IgD-negative memory B cell (primary cell): ENCODE measurements around the gene PACSIN2. TPM values are rescaled to one million over a fixed set of nuclear protein-coding genes. Genes with fewer than 3 reads are reported as not detected.

Experiments
- H3K27ac Mint-ChIP-seq, 3 donors: one replicate each; pipeline ENCODE4 v1.8.0; 2020 to 2022; ENCODE audit warnings: mild to moderate bottlenecking in 3 of 3, mixed read lengths in 3 of 3, moderate library complexity in 1 of 3
- H3K27me3 Mint-ChIP-seq: one replicate; pipeline ENCODE4 v1.8.0; 2021; ENCODE audit warnings: mixed read lengths
- H3K36me3 Mint-ChIP-seq: one replicate; pipeline ENCODE4 v1.8.0; 2020; ENCODE audit warnings: mild to moderate bottlenecking, mixed read lengths
- H3K4me1 Mint-ChIP-seq, 3 donors: one replicate each; pipeline ENCODE4 v1.8.0; 2020 to 2022; ENCODE audit warnings: mixed read lengths in 3 of 3, mild to moderate bottlenecking in 1 of 3
- H3K4me3 Mint-ChIP-seq, 4 donors: one replicate each; pipeline ENCODE4 v1.8.0; 2020 to 2022; ENCODE audit warnings: mild to moderate bottlenecking in 4 of 4, mixed read lengths in 4 of 4, moderate library complexity in 3 of 4
- H3K9me3 Mint-ChIP-seq, 3 donors: one replicate each; pipeline ENCODE4 v1.8.0; 2020 to 2021; ENCODE audit warnings: mixed read lengths in 3 of 3, mild to moderate bottlenecking in 1 of 3
- polyA plus RNA-seq: library from polyadenylated mRNA; unstranded; fragments of 300-500 nt; fragmentation: Illumina TruSeq; gene quantifications from one replicate; pipeline ENCODE4 v1.2.3, GENCODE V29; 2021

PACSIN2 gene
- polyA plus RNA-seq, 1 donor from 2014 or later, result 31.5 TPM

GRCh38 chr22:42829302-42829701 is 185.6 kb downstream of the PACSIN2 start:
- H3K36me3 Mint-ChIP-seq, result peaks cover 3% of the 10 kb centered on the region
- peak overlapping the region in 1 of 3 donors; percentile 55 for H3K27ac Mint-ChIP-seq
- H3K9me3 Mint-ChIP-seq, result no peaks in the 10 kb centered on the region
- no peaks in the 10 kb centered on the region for H3K27me3 Mint-ChIP-seq
- no peak overlapping the region for H3K4me3 Mint-ChIP-seq
- peaks cover 0 to 3% (median 0%) of the 10 kb centered on the region in 3 donors for H3K4me1 Mint-ChIP-seq

- Mint-ChIP-seq H3K36me3 (peaks cover 7% of the 10 kb centered on the region), H3K27me3 (no peaks in the 10 kb centered on the region)
Observed at GRCh38 chr22:42825796-42826195, 189.2 kb downstream of the PACSIN2 start.

GRCh38 chr22:42821386-42821785 is 193.6 kb downstream of the PACSIN2 start:
- H3K27me3 Mint-ChIP-seq, result no peaks in the 10 kb centered on the region
- no peak overlapping the region for H3K4me3 Mint-ChIP-seq
- peaks cover 5% of the 10 kb centered on the region for H3K36me3 Mint-ChIP-seq
- no peak overlapping the region for H3K27ac Mint-ChIP-seq
- peaks cover 1 to 4% (median 4%) of the 10 kb centered on the region in 3 donors for H3K4me1 Mint-ChIP-seq
- no peaks in the 10 kb centered on the region for H3K9me3 Mint-ChIP-seq

More at GRCh38 chr22:42825796-42826195, 189.2 kb downstream of the PACSIN2 start:
- Mint-ChIP-seq H3K9me3 (no peaks in the 10 kb centered on the region), H3K27ac (no peak overlapping the region), H3K4me1 (peaks cover 0 to 4% (median 1%) of the 10 kb centered on the region in 3 donors), H3K4me3 (no peak overlapping the region)

GRCh38 chr22:42820045-42820763 is 194.7 kb downstream of the PACSIN2 start:
- no peaks in the 10 kb centered on the region for H3K9me3 Mint-ChIP-seq
- peaks cover 1 to 4% (median 4%) of the 10 kb centered on the region in 3 donors for H3K4me1 Mint-ChIP-seq
- H3K27me3 Mint-ChIP-seq, result no peaks in the 10 kb centered on the region
- peaks cover 5% of the 10 kb centered on the region for H3K36me3 Mint-ChIP-seq
- H3K27ac Mint-ChIP-seq, result no peak overlapping the region
- H3K4me3 Mint-ChIP-seq, result no peak overlapping the region

Other genes with a start within 250 kb of the PACSIN2 start
- gene ARFGAP3, start 157.9 kb downstream of the PACSIN2 start, polyA plus RNA-seq, result 25.5 TPM
- gene TTLL1, start 74.2 kb upstream of the PACSIN2 start, polyA plus RNA-seq, result 3.7 TPM
- gene BIK, start 95.6 kb upstream of the PACSIN2 start, polyA plus RNA-seq, result 9.7 TPM
- gene MCAT, start 128.2 kb upstream of the PACSIN2 start, polyA plus RNA-seq, result 10.2 TPM
- gene TSPO, start 136.4 kb upstream of the PACSIN2 start, polyA plus RNA-seq, result 125 TPM
- 20.0 TPM for gene TTLL12, start 172.0 kb upstream of the PACSIN2 start, polyA plus RNA-seq